Measurements from ENCODE around the gene ZFAND6. TPM values are rescaled to one million over a fixed set of nuclear protein-coding genes. Genes with fewer than 3 reads are reported as not detected.

ZFAND6 gene
- total RNA-seq, 1 donor from 2014 or later: 46.8 TPM

DNA sequence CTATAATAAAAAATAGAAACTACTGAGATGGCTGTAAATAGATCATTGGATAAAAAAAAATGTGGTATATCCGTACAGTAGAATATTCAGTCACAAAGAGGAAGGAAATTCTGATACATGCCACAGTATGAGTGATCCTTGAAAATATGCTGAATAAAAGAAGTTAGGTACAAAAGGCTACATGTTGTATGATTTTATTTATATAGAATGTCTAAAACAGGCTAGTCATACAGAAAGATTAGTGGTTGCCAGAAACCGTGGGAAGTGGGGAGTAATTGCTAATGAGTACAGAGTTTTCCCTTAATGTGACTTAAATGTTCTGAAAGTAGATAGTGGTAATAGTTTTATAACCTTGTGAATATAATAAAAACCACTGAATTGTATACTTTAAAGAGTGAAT lies 68.4 kb downstream of the ZFAND6 start:
- TF ChIP-seq, protein P1, sequence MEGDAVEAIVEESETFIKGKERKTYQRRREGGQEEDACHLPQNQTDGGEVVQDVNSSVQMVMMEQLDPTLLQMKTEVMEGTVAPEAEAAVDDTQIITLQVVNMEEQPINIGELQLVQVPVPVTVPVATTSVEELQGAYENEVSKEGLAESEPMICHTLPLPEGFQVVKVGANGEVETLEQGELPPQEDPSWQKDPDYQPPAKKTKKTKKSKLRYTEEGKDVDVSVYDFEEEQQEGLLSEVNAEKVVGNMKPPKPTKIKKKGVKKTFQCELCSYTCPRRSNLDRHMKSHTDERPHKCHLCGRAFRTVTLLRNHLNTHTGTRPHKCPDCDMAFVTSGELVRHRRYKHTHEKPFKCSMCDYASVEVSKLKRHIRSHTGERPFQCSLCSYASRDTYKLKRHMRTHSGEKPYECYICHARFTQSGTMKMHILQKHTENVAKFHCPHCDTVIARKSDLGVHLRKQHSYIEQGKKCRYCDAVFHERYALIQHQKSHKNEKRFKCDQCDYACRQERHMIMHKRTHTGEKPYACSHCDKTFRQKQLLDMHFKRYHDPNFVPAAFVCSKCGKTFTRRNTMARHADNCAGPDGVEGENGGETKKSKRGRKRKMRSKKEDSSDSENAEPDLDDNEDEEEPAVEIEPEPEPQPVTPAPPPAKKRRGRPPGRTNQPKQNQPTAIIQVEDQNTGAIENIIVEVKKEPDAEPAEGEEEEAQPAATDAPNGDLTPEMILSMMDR (IDR thresholded peaks at IDR 0.05): no peak
- Mint-ChIP-seq H3K36me3 (ENCODE audit: low read depth) (peaks cover 10% of the 10 kb centered on the region), H3K27me3 (ENCODE audit: low read depth) (no peaks in the 10 kb centered on the region), H3K4me1 (ENCODE audit: low read depth) (peaks cover 8% of the 10 kb centered on the region), H3K4me3 (ENCODE audit: unreplicated experiment) (no peak overlapping the region), H3K27ac (ENCODE audit: unreplicated experiment) (peak overlapping the region; percentile 12), H3K9me3 (ENCODE audit: low read depth) (peaks cover 10% of the 10 kb centered on the region)
- no peak for DNase-seq (ENCODE audit: low spot score)

DNA sequence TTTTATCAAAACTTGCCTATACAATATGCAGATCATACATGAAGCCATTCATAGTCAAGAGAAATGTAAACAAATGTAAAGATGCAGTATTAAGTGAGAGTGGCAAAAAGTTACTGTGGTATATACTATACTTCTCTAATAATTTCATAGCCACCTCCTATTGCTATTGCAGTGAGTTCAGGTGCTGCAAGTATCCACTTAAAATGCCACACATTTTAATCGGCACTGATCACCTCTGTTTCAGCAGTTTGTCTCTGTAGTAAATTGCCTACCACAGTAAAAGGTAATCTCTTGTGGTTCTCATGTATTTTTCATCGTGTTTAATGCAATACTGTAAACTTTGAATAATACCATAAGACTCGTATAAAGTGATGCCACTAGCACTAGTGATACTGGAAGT lies 72.9 kb downstream of the ZFAND6 start:
- no peaks in the 10 kb centered on the region for H3K27me3 Mint-ChIP-seq (ENCODE audit: low read depth)
- no peak for DNase-seq (ENCODE audit: low spot score)
- peaks cover 15% of the 10 kb centered on the region for H3K36me3 Mint-ChIP-seq (ENCODE audit: low read depth)
- H3K27ac Mint-ChIP-seq (ENCODE audit: unreplicated experiment): no peak overlapping the region
- peaks cover 8% of the 10 kb centered on the region for H3K4me1 Mint-ChIP-seq (ENCODE audit: low read depth)
- TF ChIP-seq, protein P1 (IDR thresholded peaks at IDR 0.05): no peak
- H3K4me3 Mint-ChIP-seq (ENCODE audit: unreplicated experiment): no peak overlapping the region
- H3K9me3 Mint-ChIP-seq (ENCODE audit: low read depth): peaks cover 10% of the 10 kb centered on the region

- DNase-seq (ENCODE audit: low spot score): no peak
- Mint-ChIP-seq H3K4me3 (ENCODE audit: unreplicated experiment) (no peak overlapping the region), H3K27ac (ENCODE audit: unreplicated experiment) (no peak overlapping the region), H3K36me3 (ENCODE audit: low read depth) (peaks cover 15% of the 10 kb centered on the region), H3K9me3 (ENCODE audit: low read depth) (no peaks in the 10 kb centered on the region), H3K4me1 (ENCODE audit: low read depth) (no peaks in the 10 kb centered on the region), H3K27me3 (ENCODE audit: low read depth) (no peaks in the 10 kb centered on the region)
- TF ChIP-seq, protein P1 (IDR thresholded peaks at IDR 0.05): no peak
Observed at GRCh38 chr15:80136854-80137253, 77.4 kb downstream of the ZFAND6 start.

- DNase-seq (ENCODE audit: low spot score): no peak
- H3K27me3 Mint-ChIP-seq (ENCODE audit: low read depth): no peaks in the 10 kb centered on the region
- H3K27ac Mint-ChIP-seq (ENCODE audit: unreplicated experiment): no peak overlapping the region
- no peaks in the 10 kb centered on the region for H3K9me3 Mint-ChIP-seq (ENCODE audit: low read depth)
- TF ChIP-seq, protein P1 (IDR thresholded peaks at IDR 0.05): no peak
- no peak overlapping the region for H3K4me3 Mint-ChIP-seq (ENCODE audit: unreplicated experiment)
- H3K36me3 Mint-ChIP-seq (ENCODE audit: low read depth): peaks cover 13% of the 10 kb centered on the region
- H3K4me1 Mint-ChIP-seq (ENCODE audit: low read depth): no peaks in the 10 kb centered on the region
Observed at GRCh38 chr15:80138961-80139360, 79.5 kb downstream of the ZFAND6 start.

- TF ChIP-seq, protein P1 (IDR thresholded peaks at IDR 0.05): no peak
- H3K27ac Mint-ChIP-seq (ENCODE audit: unreplicated experiment): no peak overlapping the region
Observed at GRCh38 chr15:80140909-80141308, 81.4 kb downstream of the ZFAND6 start.

More at GRCh38 chr15:80140909-80141308, 81.4 kb downstream of the ZFAND6 start:
- Mint-ChIP-seq H3K4me1 (ENCODE audit: low read depth) (no peaks in the 10 kb centered on the region), H3K27me3 (ENCODE audit: low read depth) (no peaks in the 10 kb centered on the region), H3K4me3 (ENCODE audit: unreplicated experiment) (no peak overlapping the region), H3K36me3 (ENCODE audit: low read depth) (peaks cover 5% of the 10 kb centered on the region), H3K9me3 (ENCODE audit: low read depth) (peaks cover 6% of the 10 kb centered on the region)
- DNase-seq (ENCODE audit: low spot score): no peak
